Smooth muscle cell (in vitro differentiated cells): ENCODE data around the gene GATB. TPM values are rescaled to one million over a fixed set of nuclear protein-coding genes. Genes with fewer than 3 reads are reported as not detected.

ENCODE experiments used
- DNase-seq: peaks from one replicate; lab custom pipeline; 2025; ENCODE audit not compliant: unreplicated experiment; lab: John Stamatoyannopoulos, UW
- H2AFZ ChIP-seq: fragments of 200-600 bp; sonication (generic); 2 replicates; pipeline ENCODE4 v1.6.0; 2016; ENCODE audit warnings: antibody characterized with exemption, low read depth, mild to moderate bottlenecking
- H3F3A ChIP-seq: fragments of 200-600 bp; sonication (generic); 2 replicates; pipeline ENCODE4 v1.6.0; 2017; ENCODE audit warnings: antibody characterized with exemption, low read depth
- H3K27ac ChIP-seq: fragments of 200-600 bp; sonication (generic); 2 replicates; pipeline ENCODE4 v1.5.1; 2016; ENCODE audit warnings: low read depth, mild to moderate bottlenecking
- H3K27me3 ChIP-seq: fragments of 200-600 bp; sonication (generic); 2 replicates; pipeline ENCODE4 v1.6.1; 2016; ENCODE audit warnings: low read depth, mild to moderate bottlenecking
- H3K36me3 ChIP-seq: fragments of 200-600 bp; sonication (generic); 2 replicates; pipeline ENCODE4 v1.5.1; 2016; ENCODE audit warnings: low read depth
- H3K4me1 ChIP-seq: fragments of 200-600 bp; sonication (generic); 2 replicates; pipeline ENCODE4 v1.5.1; 2016; ENCODE audit warnings: low read depth
- H3K4me2 ChIP-seq: fragments of 200-600 bp; sonication (generic); 2 replicates; pipeline ENCODE4 v1.6.0; 2016; ENCODE audit warnings: mild to moderate bottlenecking
- H3K4me3 ChIP-seq: fragments of 200-600 bp; sonication (generic); 2 replicates; pipeline ENCODE4 v1.5.1; 2016; ENCODE audit warnings: mild to moderate bottlenecking
- H3K79me2 ChIP-seq: fragments of 200-600 bp; sonication (generic); 2 replicates; pipeline ENCODE4 v1.6.0; 2016; ENCODE audit warnings: low read depth, mild to moderate bottlenecking
- H3K9ac ChIP-seq: fragments of 200-600 bp; sonication (generic); 2 replicates; pipeline ENCODE4 v1.6.0; 2016; ENCODE audit warnings: low read depth
- H3K9me3 ChIP-seq: fragments of 200-600 bp; sonication (generic); replicated peaks from 2 replicates; pipeline ENCODE4 v1.5.1; 2016; ENCODE audit warnings: low read depth
- H4K20me1 ChIP-seq: fragments of 200-600 bp; sonication (generic); 2 replicates; pipeline ENCODE4 v1.6.0; 2016; ENCODE audit warnings: low read depth
- CTCF ChIP-seq: fragments of 200-600 bp; sonication (generic); IDR thresholded peaks from 2 replicates; pipeline ENCODE4 v1.5.1; 2017; ENCODE audit warnings: borderline replicate concordance, mild to moderate bottlenecking, antibody characterized with exemption; ENCODE audit not compliant: insufficient read depth, poor library complexity, severe bottlenecking
- WGBS: methylation state at CpG from one replicate; pipeline ENCODE4 v1.1.7; 2016; ENCODE audit warnings: low lambda C conversion rate; 5-methylcytosine and 5-hydroxymethylcytosine counted together
- polyA plus RNA-seq: library from polyadenylated mRNA; unstranded; fragments of >200 nt; fragmentation: Nextera tagmentation; extraction: Ambion mirVana; gene quantifications from 2 replicates; pipeline ENCODE4 v1.2.1, GENCODE V29; 2016
- total RNA-seq: library from RNA; depleted of rRNA; stranded (reverse); fragments of >200 nt; gene quantifications from 2 replicates; pipeline ENCODE4 v1.2.3, GENCODE V29; 2014

The GATB gene
- total and polyA plus RNA-seq, 2 experiments from 2014 or later, result 15.7 to 17.6 TPM

GRCh38 chr4:151694961-151695720, 65.7 kb downstream of the GATB start:
- Histone ChIP-seq H3K27ac (no peak overlapping the region), H3K9me3 (no peaks in the 10 kb centered on the region), H3K9ac (no peak overlapping the region), H3K79me2 (no peaks in the 10 kb centered on the region), H3K4me3 (no peak overlapping the region), H2AFZ (no peak overlapping the region), H3K4me2 (no peak overlapping the region), H3K4me1 (peaks cover 5% of the 10 kb centered on the region), H4K20me1 (peaks cover 5% of the 10 kb centered on the region), H3K36me3 (no peaks in the 10 kb centered on the region), H3K27me3 (no peaks in the 10 kb centered on the region), H3F3A (peaks cover 9% of the 10 kb centered on the region)
- 55% methylated on average over 13 of the region's 13 CpGs for WGBS
- no peak for TF ChIP-seq CTCF
- DNase-seq, result no peak

- no peak overlapping the region for H2AFZ ChIP-seq
- no peaks in the 10 kb centered on the region for H3K9me3 ChIP-seq
- DNase-seq, result no peak
- no peak overlapping the region for H3K4me3 ChIP-seq
- H3K36me3 ChIP-seq, result no peaks in the 10 kb centered on the region
- no peak overlapping the region for H3K4me2 ChIP-seq
- H3K27ac ChIP-seq, result no peak overlapping the region
- H3K79me2 ChIP-seq, result no peaks in the 10 kb centered on the region
- H4K20me1 ChIP-seq, result peaks cover 5% of the 10 kb centered on the region
- no peaks in the 10 kb centered on the region for H3K27me3 ChIP-seq
- 90% methylated on average over 18 of the region's 18 CpGs for WGBS
- H3K4me1 ChIP-seq, result peaks cover 19% of the 10 kb centered on the region
- no peak for TF ChIP-seq CTCF
- peaks cover 19% of the 10 kb centered on the region for H3F3A ChIP-seq
- H3K9ac ChIP-seq, result no peak overlapping the region
These were observed 67.8 kb downstream of the GATB start for GRCh38 chr4:151692821-151693673.

GRCh38 chr4:151692443-151692782, 68.4 kb downstream of the GATB start:
- WGBS, result 96% methylated on average over 6 of the region's 6 CpGs
- peaks cover 19% of the 10 kb centered on the region for H3F3A ChIP-seq
- H3K9ac ChIP-seq, result no peak overlapping the region
- H3K4me2 ChIP-seq, result no peak overlapping the region
- peaks cover 26% of the 10 kb centered on the region for H3K4me1 ChIP-seq
- peaks cover 5% of the 10 kb centered on the region for H4K20me1 ChIP-seq
- no peak overlapping the region for H3K4me3 ChIP-seq
- no peaks in the 10 kb centered on the region for H3K36me3 ChIP-seq
- no peaks in the 10 kb centered on the region for H3K79me2 ChIP-seq
- no peak for DNase-seq
- no peak for TF ChIP-seq CTCF
- no peak overlapping the region for H3K27ac ChIP-seq
- H2AFZ ChIP-seq, result no peak overlapping the region
- H3K27me3 ChIP-seq, result no peaks in the 10 kb centered on the region
- H3K9me3 ChIP-seq, result no peaks in the 10 kb centered on the region
